ENCODE results near the gene COL11A2. TPM values are rescaled to one million over a fixed set of nuclear protein-coding genes. Genes with fewer than 3 reads are reported as not detected.
A peak's percentile ranks its signal among the peaks of the same experiment; 100 is the strongest.

COL11A2 gene
- total and polyA plus RNA-seq, 2 of the 13 experiments (the other 11 are each of a cell fraction or from before 2014, with no cell fraction given): 0.55 TPM

- peak; percentile 86; the same call in 1 of the 2 replicates for TF ChIP-seq KDM3A (CRISPR knock-in tag; IDR thresholded peaks at IDR 0.05; ENCODE audit: low read depth)
- TF ChIP-seq SP1 (IDR thresholded peaks at IDR 0.05): no peak
- peak; percentile 64; the same call in 1 of the 2 replicates for TF ChIP-seq SP1 (CRISPR knock-in tag; IDR thresholded peaks at IDR 0.05)
- no peak; the same call in 1 of the 2 replicates for TF ChIP-seq MAFG (CRISPR knock-in tag; IDR thresholded peaks at IDR 0.05)
- TF ChIP-seq MLLT10 (CRISPR knock-in tag; IDR thresholded peaks at IDR 0.05): no peak
- no peak for TF ChIP-seq ZNF615 (CRISPR knock-in tag; IDR thresholded peaks at IDR 0.05; ENCODE audit: borderline replicate concordance)
- 0 out of 2 replicates have a peak, but pooled peaks have one; percentile 43 for TF ChIP-seq ZNF605 (CRISPR knock-in tag; IDR thresholded peaks at IDR 0.05)
- no peak for TF ChIP-seq PRDM10 (CRISPR knock-in tag; IDR thresholded peaks at IDR 0.05; ENCODE audit: low read depth)
- peak; percentile 74 for TF ChIP-seq IKZF4 (CRISPR knock-in tag; IDR thresholded peaks at IDR 0.05; ENCODE audit: borderline replicate concordance, low read depth, not compliant biosample characterization)
- no peak for TF ChIP-seq IKZF1 (IDR thresholded peaks at IDR 0.05)
- TF ChIP-seq ZNF432 (CRISPR knock-in tag; IDR thresholded peaks at IDR 0.05; ENCODE audit: borderline replicate concordance): no peak
- peak; percentile 65; the same call in 1 of the 2 replicates for TF ChIP-seq NFKB2 (CRISPR knock-in tag; IDR thresholded peaks at IDR 0.05; ENCODE audit: borderline replicate concordance)
- peak; percentile 16; the same call in 1 of the 2 replicates for TF ChIP-seq ZBTB10 (CRISPR knock-in tag; IDR thresholded peaks at IDR 0.05; ENCODE audit: borderline replicate concordance)
- no peak for TF ChIP-seq ZNF556 (CRISPR knock-in tag; IDR thresholded peaks at IDR 0.05; ENCODE audit: borderline replicate concordance)
- TF ChIP-seq ZNF7 (CRISPR knock-in tag; IDR thresholded peaks at IDR 0.05): peak; percentile 47
- peak; percentile 77 for TF ChIP-seq ZNF883 (CRISPR knock-in tag; IDR thresholded peaks at IDR 0.05; ENCODE audit: not compliant biosample characterization)
These were observed 16.1 kb upstream of the COL11A2 start, which contains the start of gene RING1 (continued) for GRCh38 chr6:33208091-33208967.
